ENCODE measurements around the gene AOC3. TPM values are rescaled to one million over a fixed set of nuclear protein-coding genes. Genes with fewer than 3 reads are reported as not detected.

The AOC3 gene
- total and polyA plus RNA-seq, 2 of the 13 experiments (the other 11 are each of a cell fraction or from before 2014, with no cell fraction given) = 8.7 to 51.7 TPM

DNA sequence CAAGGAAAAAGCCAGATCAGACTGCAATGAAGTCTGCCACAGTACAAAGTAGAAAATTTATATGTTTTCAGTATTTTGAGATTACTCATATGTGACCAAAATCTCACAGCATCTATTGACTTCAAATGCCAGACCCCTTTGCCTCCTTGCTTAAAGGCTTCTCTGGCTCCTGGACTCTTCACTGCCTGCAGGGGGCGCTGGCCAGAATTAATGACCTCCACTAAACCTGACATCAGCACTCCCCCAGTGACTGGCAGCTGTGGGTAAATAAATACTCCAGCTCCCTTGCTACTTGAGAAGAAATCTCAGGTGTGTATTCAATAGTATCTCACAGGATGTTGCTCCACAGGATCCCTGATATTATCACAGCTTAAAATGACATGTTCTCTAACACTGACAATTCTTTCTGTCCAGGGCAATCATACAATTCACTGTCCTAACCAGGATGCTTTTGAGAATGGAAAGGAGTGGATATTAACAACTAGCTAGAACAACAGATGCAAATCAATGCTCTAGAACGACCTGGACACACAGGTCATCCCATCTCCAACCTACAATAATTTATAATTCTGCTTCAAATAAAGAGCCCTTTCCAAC is 31.0 kb upstream of the AOC3 start (continued):
- TF ChIP-seq, protein P1, sequence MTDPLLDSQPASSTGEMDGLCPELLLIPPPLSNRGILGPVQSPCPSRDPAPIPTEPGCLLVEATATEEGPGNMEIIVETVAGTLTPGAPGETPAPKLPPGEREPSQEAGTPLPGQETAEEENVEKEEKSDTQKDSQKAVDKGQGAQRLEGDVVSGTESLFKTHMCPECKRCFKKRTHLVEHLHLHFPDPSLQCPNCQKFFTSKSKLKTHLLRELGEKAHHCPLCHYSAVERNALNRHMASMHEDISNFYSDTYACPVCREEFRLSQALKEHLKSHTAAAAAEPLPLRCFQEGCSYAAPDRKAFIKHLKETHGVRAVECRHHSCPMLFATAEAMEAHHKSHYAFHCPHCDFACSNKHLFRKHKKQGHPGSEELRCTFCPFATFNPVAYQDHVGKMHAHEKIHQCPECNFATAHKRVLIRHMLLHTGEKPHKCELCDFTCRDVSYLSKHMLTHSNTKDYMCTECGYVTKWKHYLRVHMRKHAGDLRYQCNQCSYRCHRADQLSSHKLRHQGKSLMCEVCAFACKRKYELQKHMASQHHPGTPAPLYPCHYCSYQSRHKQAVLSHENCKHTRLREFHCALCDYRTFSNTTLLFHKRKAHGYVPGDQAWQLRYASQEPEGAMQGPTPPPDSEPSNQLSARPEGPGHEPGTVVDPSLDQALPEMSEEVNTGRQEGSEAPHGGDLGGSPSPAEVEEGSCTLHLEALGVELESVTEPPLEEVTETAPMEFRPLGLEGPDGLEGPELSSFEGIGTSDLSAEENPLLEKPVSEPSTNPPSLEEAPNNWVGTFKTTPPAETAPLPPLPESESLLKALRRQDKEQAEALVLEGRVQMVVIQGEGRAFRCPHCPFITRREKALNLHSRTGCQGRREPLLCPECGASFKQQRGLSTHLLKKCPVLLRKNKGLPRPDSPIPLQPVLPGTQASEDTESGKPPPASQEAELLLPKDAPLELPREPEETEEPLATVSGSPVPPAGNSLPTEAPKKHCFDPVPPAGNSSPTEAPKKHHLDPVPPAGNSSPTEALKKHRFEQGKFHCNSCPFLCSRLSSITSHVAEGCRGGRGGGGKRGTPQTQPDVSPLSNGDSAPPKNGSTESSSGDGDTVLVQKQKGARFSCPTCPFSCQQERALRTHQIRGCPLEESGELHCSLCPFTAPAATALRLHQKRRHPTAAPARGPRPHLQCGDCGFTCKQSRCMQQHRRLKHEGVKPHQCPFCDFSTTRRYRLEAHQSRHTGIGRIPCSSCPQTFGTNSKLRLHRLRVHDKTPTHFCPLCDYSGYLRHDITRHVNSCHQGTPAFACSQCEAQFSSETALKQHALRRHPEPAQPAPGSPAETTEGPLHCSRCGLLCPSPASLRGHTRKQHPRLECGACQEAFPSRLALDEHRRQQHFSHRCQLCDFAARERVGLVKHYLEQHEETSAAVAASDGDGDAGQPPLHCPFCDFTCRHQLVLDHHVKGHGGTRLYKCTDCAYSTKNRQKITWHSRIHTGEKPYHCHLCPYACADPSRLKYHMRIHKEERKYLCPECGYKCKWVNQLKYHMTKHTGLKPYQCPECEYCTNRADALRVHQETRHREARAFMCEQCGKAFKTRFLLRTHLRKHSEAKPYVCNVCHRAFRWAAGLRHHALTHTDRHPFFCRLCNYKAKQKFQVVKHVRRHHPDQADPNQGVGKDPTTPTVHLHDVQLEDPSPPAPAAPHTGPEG (CRISPR knock-in tag; IDR thresholded peaks at IDR 0.05) = 0 out of 2 replicates have a peak, but pooled peaks have one; percentile 32
- TF ChIP-seq SMC3 (IDR thresholded peaks at IDR 0.05; ENCODE audit: low read length) (peak; percentile 82), KAT8 (CRISPR knock-in tag; IDR thresholded peaks at IDR 0.05) (no peak), KDM3A (CRISPR knock-in tag; IDR thresholded peaks at IDR 0.05; ENCODE audit: low read depth) (no peak), KLF15 (CRISPR knock-in tag; IDR thresholded peaks at IDR 0.05; ENCODE audit: borderline replicate concordance) (no peak), ZNF234 (CRISPR knock-in tag; conservative IDR thresholded peaks at IDR 0.05) (no peak), MBD4 (IDR thresholded peaks at IDR 0.05; ENCODE audit: borderline replicate concordance, low read length) (no peak), HNF4G (IDR thresholded peaks at IDR 0.05; ENCODE audit: borderline replicate concordance, low read depth, low read length) (no peak), HNF4G (CRISPR knock-in tag; IDR thresholded peaks at IDR 0.05; ENCODE audit: borderline replicate concordance, low read depth) (no peak), ZNF792 (CRISPR knock-in tag; IDR thresholded peaks at IDR 0.05) (no peak), SP4 (CRISPR knock-in tag; IDR thresholded peaks at IDR 0.05) (no peak), AGO2 (optimal IDR thresholded peaks at IDR 0.05; ENCODE audit: low read depth, low read length) (no peak), ZNF337 (CRISPR knock-in tag; IDR thresholded peaks at IDR 0.05; ENCODE audit: borderline replicate concordance, low read depth) (no peak), ZSCAN29 (CRISPR knock-in tag; conservative IDR thresholded peaks at IDR 0.05) (no peak), MIXL1 (CRISPR knock-in tag; IDR thresholded peaks at IDR 0.05) (peak; percentile 96), ZNF557 (CRISPR knock-in tag; IDR thresholded peaks at IDR 0.05) (no peak), ZNF468 (CRISPR knock-in tag; IDR thresholded peaks at IDR 0.05) (no peak)
- TF ChIP-seq, protein P2, sequence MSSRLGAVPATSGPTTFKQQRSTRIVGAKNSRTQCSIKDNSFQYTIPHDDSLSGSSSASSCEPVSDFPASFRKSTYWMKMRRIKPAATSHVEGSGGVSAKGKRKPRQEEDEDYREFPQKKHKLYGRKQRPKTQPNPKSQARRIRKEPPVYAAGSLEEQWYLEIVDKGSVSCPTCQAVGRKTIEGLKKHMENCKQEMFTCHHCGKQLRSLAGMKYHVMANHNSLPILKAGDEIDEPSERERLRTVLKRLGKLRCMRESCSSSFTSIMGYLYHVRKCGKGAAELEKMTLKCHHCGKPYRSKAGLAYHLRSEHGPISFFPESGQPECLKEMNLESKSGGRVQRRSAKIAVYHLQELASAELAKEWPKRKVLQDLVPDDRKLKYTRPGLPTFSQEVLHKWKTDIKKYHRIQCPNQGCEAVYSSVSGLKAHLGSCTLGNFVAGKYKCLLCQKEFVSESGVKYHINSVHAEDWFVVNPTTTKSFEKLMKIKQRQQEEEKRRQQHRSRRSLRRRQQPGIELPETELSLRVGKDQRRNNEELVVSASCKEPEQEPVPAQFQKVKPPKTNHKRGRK (CRISPR knock-in tag; IDR thresholded peaks at IDR 0.05) = no peak
- TF ChIP-seq, protein P3, sequence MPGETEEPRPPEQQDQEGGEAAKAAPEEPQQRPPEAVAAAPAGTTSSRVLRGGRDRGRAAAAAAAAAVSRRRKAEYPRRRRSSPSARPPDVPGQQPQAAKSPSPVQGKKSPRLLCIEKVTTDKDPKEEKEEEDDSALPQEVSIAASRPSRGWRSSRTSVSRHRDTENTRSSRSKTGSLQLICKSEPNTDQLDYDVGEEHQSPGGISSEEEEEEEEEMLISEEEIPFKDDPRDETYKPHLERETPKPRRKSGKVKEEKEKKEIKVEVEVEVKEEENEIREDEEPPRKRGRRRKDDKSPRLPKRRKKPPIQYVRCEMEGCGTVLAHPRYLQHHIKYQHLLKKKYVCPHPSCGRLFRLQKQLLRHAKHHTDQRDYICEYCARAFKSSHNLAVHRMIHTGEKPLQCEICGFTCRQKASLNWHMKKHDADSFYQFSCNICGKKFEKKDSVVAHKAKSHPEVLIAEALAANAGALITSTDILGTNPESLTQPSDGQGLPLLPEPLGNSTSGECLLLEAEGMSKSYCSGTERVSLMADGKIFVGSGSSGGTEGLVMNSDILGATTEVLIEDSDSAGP (CRISPR knock-in tag; IDR thresholded peaks at IDR 0.05; ENCODE audit: borderline replicate concordance) = no peak
- TF ChIP-seq, protein P4, sequence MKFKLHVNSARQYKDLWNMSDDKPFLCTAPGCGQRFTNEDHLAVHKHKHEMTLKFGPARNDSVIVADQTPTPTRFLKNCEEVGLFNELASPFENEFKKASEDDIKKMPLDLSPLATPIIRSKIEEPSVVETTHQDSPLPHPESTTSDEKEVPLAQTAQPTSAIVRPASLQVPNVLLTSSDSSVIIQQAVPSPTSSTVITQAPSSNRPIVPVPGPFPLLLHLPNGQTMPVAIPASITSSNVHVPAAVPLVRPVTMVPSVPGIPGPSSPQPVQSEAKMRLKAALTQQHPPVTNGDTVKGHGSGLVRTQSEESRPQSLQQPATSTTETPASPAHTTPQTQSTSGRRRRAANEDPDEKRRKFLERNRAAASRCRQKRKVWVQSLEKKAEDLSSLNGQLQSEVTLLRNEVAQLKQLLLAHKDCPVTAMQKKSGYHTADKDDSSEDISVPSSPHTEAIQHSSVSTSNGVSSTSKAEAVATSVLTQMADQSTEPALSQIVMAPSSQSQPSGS (CRISPR knock-in tag; IDR thresholded peaks at IDR 0.05) = 0 out of 2 replicates have a peak, but pooled peaks have one; percentile 20

All from HepG2 (cell line).